ENCODE data around the gene TRAF6.

The TRAF6 gene

GRCh38 chr11:36458129-36458915, 51.8 kb downstream of the TRAF6 start:
- no peak for DNase-seq (ENCODE audit: low read depth)

- no peak for DNase-seq (ENCODE audit: low read depth)
Measured at GRCh38 chr11:36456156-36456555, 53.9 kb downstream of the TRAF6 start.

- DNase-seq (ENCODE audit: low read depth): no peak
Measured at GRCh38 chr11:36455658-36456111, 54.4 kb downstream of the TRAF6 start.

GRCh38 chr11:36454941-36455631, 55.0 kb downstream of the TRAF6 start:
- no peak for DNase-seq (ENCODE audit: low read depth)

GRCh38 chr11:36454551-36454940, 55.5 kb downstream of the TRAF6 start:
- DNase-seq (ENCODE audit: low read depth): no peak

GRCh38 chr11:36453678-36454077, 56.4 kb downstream of the TRAF6 start:
- no peak for DNase-seq (ENCODE audit: low read depth)

GRCh38 chr11:36452961-36453360, 57.1 kb downstream of the TRAF6 start:
- no peak for DNase-seq (ENCODE audit: low read depth)

- no peak for DNase-seq (ENCODE audit: low read depth)
Measured at GRCh38 chr11:36452236-36452940, 57.7 kb downstream of the TRAF6 start.

GRCh38 chr11:36451681-36452080, 58.4 kb downstream of the TRAF6 start:
- DNase-seq (ENCODE audit: low read depth): no peak

- DNase-seq (ENCODE audit: low read depth): no peak
Measured at GRCh38 chr11:36451045-36451444, 59.0 kb downstream of the TRAF6 start.

GRCh38 chr11:36450110-36450572, 59.9 kb downstream of the TRAF6 start:
- DNase-seq (ENCODE audit: low read depth): no peak

GRCh38 chr11:36449561-36450096, 60.4 kb downstream of the TRAF6 start:
- no peak for DNase-seq (ENCODE audit: low read depth)

- no peak for DNase-seq (ENCODE audit: low read depth)
Measured at GRCh38 chr11:36447947-36448346, 62.1 kb downstream of the TRAF6 start.

- no peak for DNase-seq (ENCODE audit: low read depth)
Measured at GRCh38 chr11:36447514-36447913, 62.6 kb downstream of the TRAF6 start.

GRCh38 chr11:36446135-36446534, 63.9 kb downstream of the TRAF6 start:
- no peak for DNase-seq (ENCODE audit: low read depth)

- no peak for DNase-seq (ENCODE audit: low read depth)
Measured at GRCh38 chr11:36443661-36444060, 66.4 kb downstream of the TRAF6 start.

GRCh38 chr11:36441610-36442208, 68.4 kb downstream of the TRAF6 start:
- DNase-seq (ENCODE audit: low read depth): no peak

GRCh38 chr11:36438126-36438525, 71.9 kb downstream of the TRAF6 start:
- DNase-seq (ENCODE audit: low read depth): no peak

GRCh38 chr11:36437413-36437812, 72.7 kb downstream of the TRAF6 start:
- no peak for DNase-seq (ENCODE audit: low read depth)

Data from T follicular helper cell (primary cell).